HTERT RPE-1 (cell line): ENCODE measurements around the gene GNA15.
"Not testable (repeated sequence)": the region's sequence is repeated elsewhere in the genome, so short reads cannot be mapped to it uniquely, and the experiment has no call there.

Source experiments
- in situ Hi-C: fragments of 300-500 bp; cut with MboI; formaldehyde crosslinking; loops from 4 replicates; pipeline ENCODE4 v1.14.3; 2020; ENCODE audit warnings: low sequenced_read_pairs

GNA15 gene

DNA sequence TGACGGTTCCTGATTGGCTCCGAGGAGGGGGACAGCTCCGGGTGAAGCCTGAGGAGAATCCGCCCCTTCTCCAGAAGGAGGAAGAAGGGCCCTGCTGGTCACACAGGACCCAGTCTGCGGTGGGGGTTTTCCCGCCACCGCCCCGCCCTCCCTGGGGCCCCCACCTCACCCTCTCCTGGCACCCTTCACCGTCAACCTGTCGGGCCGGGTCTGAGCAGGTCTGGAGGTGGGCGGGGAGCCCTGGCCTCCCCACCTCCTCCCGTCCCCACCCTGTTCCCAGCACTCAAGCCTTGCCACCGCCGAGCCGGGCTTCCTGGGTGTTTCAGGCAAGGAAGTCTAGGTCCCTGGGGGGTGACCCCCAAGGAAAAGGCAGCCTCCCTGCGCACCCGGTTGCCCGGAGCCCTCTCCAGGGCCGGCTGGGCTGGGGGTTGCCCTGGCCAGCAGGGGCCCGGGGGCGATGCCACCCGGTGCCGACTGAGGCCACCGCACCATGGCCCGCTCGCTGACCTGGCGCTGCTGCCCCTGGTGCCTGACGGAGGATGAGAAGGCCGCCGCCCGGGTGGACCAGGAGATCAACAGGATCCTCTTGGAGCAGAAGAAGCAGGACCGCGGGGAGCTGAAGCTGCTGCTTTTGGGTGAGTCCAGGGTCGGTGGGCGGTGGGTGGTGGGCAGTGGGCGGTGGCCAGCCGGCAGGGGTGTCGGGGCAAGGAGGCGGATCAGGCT is at the start of gene GNA15:
Gene GNA15, plus strand, starts transcription at position 73 of the 723 bp plus-strand sequence. Its CDS starts 418 bp downstream, at position 491.
- in situ Hi-C loops, result no loop called here

GRCh38 chr19:3087769-3088168 is 48.1 kb upstream of the GNA15 start:
- in situ Hi-C loops, result no loop called here

DNA sequence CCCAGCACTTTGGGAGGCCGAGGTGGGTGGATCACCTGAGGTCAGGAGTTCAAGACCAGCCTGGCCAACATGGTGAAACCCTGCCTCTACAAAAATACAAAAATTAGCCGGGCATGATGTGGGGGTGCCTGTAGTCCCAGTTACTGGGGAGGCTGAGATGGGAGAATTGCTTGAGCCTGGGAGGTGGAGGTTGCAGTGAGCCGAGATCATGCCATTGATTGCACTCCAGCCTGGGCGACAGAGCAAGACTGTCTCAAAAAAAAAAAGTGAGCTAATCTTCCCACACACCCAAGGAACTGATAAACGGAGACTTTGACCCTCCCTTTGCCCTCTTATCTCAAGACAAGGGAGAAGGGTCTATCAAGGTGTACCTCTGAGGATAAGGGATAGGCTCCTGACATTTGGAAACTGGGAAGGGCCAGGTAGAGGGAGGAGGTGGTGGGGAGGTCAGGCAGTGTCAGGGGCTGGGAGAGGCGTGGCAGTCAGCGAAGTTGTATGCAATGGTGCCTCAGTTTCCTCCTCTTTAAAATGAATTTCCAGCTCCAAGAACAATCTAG is 46.5 kb upstream of the GNA15 start:
- in situ Hi-C loops, result not testable (repeated sequence)

- in situ Hi-C loops, result no loop called here
Measured at GRCh38 chr19:3094601-3095440, 41.0 kb upstream of the GNA15 start.

DNA sequence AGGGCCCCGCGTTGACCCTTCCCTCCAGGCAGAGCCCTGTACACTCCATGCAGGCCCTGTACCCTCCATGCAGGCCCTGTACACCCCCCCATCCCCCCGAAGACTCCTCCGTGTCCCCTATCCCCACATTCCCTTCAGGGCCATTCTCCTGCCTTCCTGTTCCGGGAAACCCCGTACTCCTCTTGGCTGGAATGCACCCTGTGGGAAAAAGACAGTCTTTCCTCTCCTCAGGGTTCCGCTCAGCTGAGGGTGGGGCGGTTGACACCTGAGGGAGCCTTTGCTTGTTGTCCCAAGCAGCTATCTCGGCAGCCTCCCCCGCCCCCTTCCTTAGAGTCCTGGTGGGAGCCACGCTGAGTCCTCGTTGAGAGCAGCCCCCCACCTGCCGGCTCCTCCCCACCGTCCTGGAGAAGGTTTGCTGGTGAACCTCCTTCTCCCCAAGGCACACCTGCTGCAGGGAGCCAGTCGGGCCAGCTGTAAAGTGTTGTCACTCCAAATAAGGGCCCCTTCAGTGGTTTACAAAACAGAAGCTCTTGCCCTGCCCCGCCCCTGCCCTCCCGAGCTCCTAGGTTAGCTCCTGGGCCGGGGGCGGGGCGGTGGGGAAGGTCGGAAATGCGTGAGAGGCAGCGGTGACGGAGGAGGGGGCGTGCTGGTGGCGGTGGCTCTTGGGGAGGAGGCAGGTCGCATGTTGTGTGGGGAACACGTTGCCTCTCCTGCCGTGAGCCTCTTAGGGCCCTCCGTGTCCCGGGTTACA is 40.2 kb upstream of the GNA15 start:
- in situ Hi-C loops, result no loop called here

- in situ Hi-C loops, result no loop called here
Measured at GRCh38 chr19:3096267-3096901, 39.4 kb upstream of the GNA15 start.

- in situ Hi-C loops, result no loop called here
Measured at GRCh38 chr19:3096902-3097326, 38.9 kb upstream of the GNA15 start.

DNA sequence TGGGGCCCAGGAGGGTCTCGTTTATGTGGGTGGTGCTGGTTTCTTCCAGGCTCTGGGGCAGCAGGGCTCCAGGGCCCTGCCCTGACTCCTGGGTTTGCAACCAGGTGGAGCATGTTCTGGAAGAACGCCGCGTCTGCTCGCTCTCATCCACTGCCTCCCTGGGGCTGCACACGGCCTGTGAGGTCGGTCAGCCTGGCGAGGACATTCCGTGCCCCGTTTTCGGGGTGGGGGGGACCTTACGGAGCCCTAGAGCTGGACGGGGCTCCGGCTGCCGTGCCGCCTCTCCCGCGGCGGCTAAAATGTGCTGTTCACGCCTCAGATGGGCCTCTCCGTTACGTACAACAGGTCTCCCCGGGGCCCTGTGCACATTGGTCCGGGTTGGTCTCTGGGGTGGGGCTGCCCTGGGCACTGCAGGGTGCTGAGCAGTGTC is 38.4 kb upstream of the GNA15 start:
- in situ Hi-C loops, result no loop called here

- in situ Hi-C loops, result no loop called here
Measured at GRCh38 chr19:3098141-3098514, 37.7 kb upstream of the GNA15 start.

DNA sequence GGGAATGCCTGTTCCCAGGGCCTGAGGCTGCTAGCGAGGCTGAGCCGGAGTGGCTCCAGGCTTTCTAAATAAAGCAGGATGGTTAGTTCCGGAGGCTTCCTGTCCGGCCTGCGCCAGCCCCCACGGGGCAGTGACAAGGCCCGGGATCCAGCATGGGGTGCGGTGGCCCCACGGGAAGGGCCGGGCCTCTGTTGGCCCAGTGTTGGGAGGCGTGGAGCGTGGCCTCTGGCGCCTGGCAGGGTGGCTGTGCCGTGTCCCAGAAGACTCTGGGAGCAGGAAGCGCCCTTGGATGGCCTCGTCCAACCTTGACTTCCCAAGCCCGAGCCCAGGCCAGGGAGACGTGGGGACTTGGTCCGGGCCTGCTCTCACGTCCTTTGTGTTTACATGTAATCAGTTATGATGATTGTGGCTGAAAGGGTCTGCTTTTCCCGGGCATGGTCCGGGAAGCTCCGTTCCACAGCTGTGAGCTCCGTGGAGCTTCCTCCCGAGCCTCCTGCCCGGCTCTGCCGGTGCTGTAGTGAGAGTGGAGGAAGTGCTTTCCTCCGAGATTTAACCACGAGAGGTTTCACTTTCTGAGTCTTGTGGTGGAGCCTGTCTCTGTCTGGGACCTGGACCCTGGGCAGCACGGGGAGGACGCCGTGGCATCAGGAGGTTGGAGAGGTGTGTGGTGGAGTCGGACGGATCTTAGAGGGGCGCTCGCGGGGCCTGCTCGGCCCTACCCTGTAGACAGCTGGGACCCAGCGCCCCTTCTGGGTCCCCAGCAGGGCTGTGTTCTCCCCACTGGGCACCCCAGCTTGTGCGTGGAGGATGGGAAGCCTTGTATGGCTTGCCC is 37.1 kb upstream of the GNA15 start:
- in situ Hi-C loops, result no loop called here

DNA sequence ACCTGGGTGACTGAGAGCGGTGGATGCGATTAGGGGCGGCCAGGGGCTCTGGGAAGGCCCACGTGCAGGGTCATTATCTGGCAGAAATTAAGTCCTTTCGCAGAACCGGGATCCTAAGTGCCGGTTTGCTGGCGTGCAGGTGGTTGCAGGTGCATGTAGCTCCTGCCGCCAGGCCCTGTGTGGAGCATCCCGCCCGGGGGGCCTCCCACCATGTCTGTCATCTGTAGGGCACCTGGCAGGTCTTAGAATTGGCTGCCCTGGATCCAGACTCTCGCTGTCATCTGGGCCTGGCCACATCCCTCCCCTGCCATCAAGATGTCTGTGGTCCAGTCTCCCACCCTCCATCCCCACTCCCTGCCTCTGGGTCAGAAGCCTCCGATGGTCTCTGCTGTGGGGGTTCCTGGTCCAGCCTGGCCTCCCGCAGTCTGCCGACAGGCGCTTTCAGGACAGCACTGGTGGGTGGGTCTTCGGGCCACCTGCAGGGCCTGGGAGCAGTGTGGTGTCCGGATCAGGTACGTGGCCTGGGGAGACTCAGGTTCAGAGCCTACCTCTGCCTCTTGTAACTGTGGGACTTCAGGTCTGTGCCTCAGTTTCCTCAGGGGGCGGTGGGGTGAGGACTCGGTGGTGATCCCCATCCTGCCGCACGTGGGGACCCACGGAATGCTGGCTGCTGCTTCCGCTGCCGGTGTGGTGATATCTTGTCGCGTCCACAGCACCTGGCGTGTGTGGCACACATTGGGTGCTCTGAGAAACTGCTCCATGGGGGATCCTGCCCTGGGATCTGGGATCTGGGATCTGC is 36.3 kb upstream of the GNA15 start:
- in situ Hi-C loops, result no loop called here

- in situ Hi-C loops, result no loop called here
Measured at GRCh38 chr19:3100331-3100730, 35.5 kb upstream of the GNA15 start.

DNA sequence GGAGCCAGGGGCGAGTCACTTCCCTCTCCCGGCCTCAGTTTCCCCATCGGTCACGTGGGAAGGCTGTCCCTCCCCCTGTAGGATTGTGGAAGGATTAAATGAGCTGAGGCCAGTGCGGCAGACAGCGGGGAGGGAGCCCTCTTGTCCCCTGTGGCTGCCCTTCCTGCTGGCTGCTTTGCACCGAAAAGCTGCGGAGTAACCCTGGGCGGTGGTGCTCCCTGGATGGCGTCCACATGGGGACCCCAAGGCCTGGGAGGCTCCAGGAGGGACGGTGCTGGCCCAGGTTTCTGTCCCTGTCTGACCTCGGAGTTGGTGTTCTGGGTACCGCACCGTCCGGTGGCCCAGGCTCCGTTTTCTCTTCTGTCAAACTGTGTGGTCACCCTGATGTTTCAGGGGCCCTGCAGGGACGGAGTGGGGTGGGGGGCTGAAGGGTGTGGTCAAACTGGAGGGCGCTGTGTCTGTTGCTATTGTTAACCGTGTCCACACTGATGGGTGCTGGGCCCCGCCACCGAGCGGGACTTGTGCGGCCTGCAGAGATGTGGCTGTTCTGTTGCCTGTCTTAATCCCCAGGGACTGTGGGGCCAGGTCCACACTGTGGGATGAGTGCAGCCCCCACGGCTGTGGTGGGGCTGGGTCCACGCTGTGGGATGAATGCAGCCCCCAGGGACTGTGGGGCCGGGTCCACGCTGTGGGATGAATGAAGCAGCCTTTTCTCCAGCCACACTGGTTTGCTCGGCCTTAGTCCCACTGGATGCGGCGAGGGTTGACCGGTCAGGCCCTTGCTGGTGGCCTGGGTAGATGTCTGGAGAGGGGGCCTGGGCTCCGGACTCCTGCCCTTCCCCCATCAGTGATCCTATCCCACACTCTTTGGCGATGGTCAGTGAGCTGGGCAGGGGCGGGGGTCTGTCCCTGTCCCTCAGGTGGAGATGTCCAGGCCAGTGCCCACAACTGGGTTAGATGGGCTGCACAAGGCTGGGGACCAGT is 34.8 kb upstream of the GNA15 start:
- in situ Hi-C loops, result no loop called here

- in situ Hi-C loops, result no loop called here
Measured at GRCh38 chr19:3102239-3103140, 33.3 kb upstream of the GNA15 start.

- in situ Hi-C loops, result no loop called here
Measured at GRCh38 chr19:3104708-3104983, 31.2 kb upstream of the GNA15 start.

DNA sequence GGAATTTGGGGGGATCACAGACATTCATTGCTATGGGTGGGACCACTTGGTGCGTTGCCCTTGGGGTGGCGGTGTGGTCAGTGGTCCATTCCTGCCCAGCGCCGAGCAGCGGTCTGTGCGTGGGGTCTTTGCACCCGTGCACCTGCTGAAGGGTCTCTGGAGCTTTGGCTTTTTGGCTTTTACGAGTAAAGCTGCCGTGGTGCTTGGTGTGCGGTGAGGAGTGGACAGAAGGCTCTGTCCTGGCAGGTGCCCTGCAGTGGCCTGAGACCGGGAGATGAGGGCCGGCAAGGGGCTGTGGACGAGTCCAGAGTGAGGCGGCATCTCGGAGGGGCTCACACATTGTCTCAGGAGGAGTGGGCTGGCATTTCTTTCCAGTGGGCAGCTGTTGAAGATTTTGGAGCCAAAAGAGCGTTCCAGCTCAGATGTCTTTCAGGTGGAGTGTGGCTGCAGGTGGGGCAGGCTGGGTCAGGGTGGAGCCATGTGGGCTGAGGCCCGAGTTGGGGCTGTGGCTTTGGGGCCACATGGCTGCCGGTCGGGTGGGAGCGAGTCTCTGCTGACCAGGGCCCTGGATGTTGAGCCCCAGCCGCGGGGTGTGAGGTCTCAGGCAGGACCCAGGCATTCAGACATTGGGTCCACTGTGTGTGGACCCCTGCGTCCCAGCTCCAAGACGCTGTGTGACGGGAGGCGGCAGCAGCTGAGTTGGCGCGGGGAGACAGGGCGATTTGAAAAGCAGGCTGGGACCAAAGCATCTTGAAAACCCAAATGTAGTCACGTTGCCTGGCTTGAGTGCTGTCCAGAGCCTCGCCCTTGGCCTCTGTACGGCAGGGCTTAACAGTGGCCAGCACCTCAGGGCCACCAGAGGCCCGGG is 30.0 kb upstream of the GNA15 start:
- in situ Hi-C loops, result no loop called here
